K562 (cell line): ENCODE results near the gene RARRES2. TPM values are rescaled to one million over a fixed set of nuclear protein-coding genes. Genes with fewer than 3 reads are reported as not detected.

ENCODE experiments used
- BRF2 ChIP-seq: IDR thresholded peaks from 3 replicates; pipeline ENCODE4 v1.6.1; 2011; ENCODE audit warnings: borderline replicate concordance, mild to moderate bottlenecking; ENCODE audit not compliant: insufficient read length, insufficient read depth
- CBX8 ChIP-seq: fragments of 200-600 bp; sonication (generic); IDR thresholded peaks from 2 replicates; pipeline ENCODE4 v1.6.1; 2012; ENCODE audit warnings: borderline replicate concordance, mixed run types, low read depth, mild to moderate bottlenecking, moderate library complexity, mixed read lengths, low read length, control low read depth, inconsistent platforms; ENCODE audit not compliant: poor library complexity, severe bottlenecking; ENCODE audit errors: extremely low read depth
- CXXC5 ChIP-seq: fragments of 250-450 bp; sonication (Bioruptor Pico); IDR thresholded peaks from 2 replicates; pipeline ENCODE4 v1.8.0; 2022; ENCODE audit warnings: inconsistent platforms, mild to moderate bottlenecking, moderate library complexity
- MLLT1 ChIP-seq, 2 experiments: fragments of 450-650 bp; IDR thresholded peaks; 2 replicates each; pipeline ENCODE4 v1.6.1; 2016
- NFE2 ChIP-seq: IDR thresholded peaks from 2 replicates; pipeline ENCODE4 v1.6.1; 2014; ENCODE audit warnings: antibody characterized with exemption, low read depth
- ZBTB43 ChIP-seq: sonication (generic); formaldehyde crosslinking; IDR thresholded peaks from 2 replicates; pipeline ENCODE4 v1.8.0; 2023; ENCODE audit warnings: mild to moderate bottlenecking, missing genetic modification reagents
- ZC3H11A ChIP-seq: IDR thresholded peaks from 2 replicates; pipeline ENCODE4 v1.6.1; 2012; ENCODE audit warnings: low read depth, low read length, improper control_type of control experiment
- ZNF318 ChIP-seq, 2 experiments: fragments of 450-650 bp; IDR thresholded peaks; 2 replicates each; pipeline ENCODE4 v1.6.1; 2016; ENCODE audit warnings: mild to moderate bottlenecking in 2 of 2, borderline replicate concordance in 1 of 2, low read depth in 1 of 2, moderate library complexity in 1 of 2
- ZNF639 ChIP-seq, 2 experiments: fragments of 200-800 bp in 1 of 2; sonication (Bioruptor generic) in 1 of 2; sonication (generic) in 1 of 2; formaldehyde crosslinking in 1 of 2; IDR thresholded peaks in 1 of 2; conservative IDR thresholded peaks in 1 of 2; 2 replicates each; pipeline versions ENCODE4 v1.5.0 to v1.6.1; 2016 to 2020; ENCODE audit warnings: missing compliant biosample characterization in 1 of 2, missing genetic modification characterization in 1 of 2, missing genetic modification reagents in 1 of 2
- polyA plus RNA-seq, 8 experiments: library from polyadenylated mRNA; depleted of rRNA in 4 of 8; stranded (reverse) in 5 of 8; unstranded in 3 of 8; fragments of >200 nt; fragmentation: Nextera tagmentation in 2 of 8; fragmentation: Illumina TruSeq in 1 of 8; extraction: Ambion mirVana in 2 of 8; extraction: Trizol in 1 of 8; gene quantifications; 2 replicates each; pipeline versions ENCODE4 v1.2.1 to v1.2.3, GENCODE V29; 2011 to 2014; ENCODE audit warnings: inconsistent platforms in 1 of 8, missing spikeins in 1 of 8
- total RNA-seq, 7 experiments: library from RNA; depleted of rRNA in 6 of 7; stranded (reverse); fragments of >200 nt in 6 of 7; fragmentation: Illumina TruSeq in 2 of 7; extraction: Trizol in 2 of 7; gene quantifications; 2 replicates each; pipeline versions ENCODE4 v1.2.1 to v1.2.3, GENCODE V29; 2011 to 2021; ENCODE audit warnings: low replicate concordance in 1 of 7

The RARRES2 gene
- total and polyA plus RNA-seq, 9 of the 15 experiments (the other 6 are each of a cell fraction or from before 2014, with no cell fraction given) = 0.11 to 1.7 (median 0.23) TPM; not detected in 6

GRCh38 chr7:150379441-150380379, 38.3 kb upstream of the RARRES2 start (continued):
- TF ChIP-seq ZBTB43 = no peak
- no peak for TF ChIP-seq NFE2
- no peak for TF ChIP-seq ZNF318 (IDR thresholded peaks at IDR 0.05; ENCODE audit: borderline replicate concordance in 1 of 2, low read depth in 1 of 2)
- no peak for TF ChIP-seq BRF2
- 0 out of 4 replicates have a peak, but pooled peaks of 1 of the 2 experiments have one; percentile 11 for TF ChIP-seq ZNF639 (CRISPR knock-in tag; conservative IDR thresholded peaks at IDR 0.05 in 1 of 2, IDR thresholded peaks at IDR 0.05 in 1 of 2)
- TF ChIP-seq MLLT1 (IDR thresholded peaks at IDR 0.05) = 0 out of 4 replicates have a peak, but pooled peaks of 1 of the 2 experiments have one; percentile 35
- no peak for TF ChIP-seq CXXC5 (CRISPR knock-in tag)
- TF ChIP-seq ZC3H11A = no peak
- no peak for TF ChIP-seq CBX8
